ENCODE results near the gene SFRP5.

The SFRP5 gene

DNA sequence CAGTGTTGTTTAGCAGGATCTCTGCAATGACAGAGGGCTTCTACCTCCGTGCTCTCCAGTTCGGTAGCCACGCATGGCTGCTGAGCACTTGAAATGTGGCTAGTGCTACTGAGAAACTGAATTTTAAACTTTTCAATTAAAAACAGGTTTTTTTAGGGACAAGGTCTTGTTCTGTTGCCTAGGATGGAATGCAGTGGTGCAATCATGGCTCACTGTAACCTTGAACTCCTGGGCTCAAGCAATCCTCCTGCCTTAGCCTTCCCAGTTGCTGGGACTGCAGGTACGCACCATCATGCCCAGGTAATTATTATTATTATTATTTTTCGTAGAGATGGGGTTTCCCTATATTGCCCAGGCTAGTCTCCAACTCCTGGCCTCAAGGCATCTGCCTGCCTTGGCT, 13.4 kb upstream of the SFRP5 start:
- DNase-seq (ENCODE audit: low read depth): no peak

DNA sequence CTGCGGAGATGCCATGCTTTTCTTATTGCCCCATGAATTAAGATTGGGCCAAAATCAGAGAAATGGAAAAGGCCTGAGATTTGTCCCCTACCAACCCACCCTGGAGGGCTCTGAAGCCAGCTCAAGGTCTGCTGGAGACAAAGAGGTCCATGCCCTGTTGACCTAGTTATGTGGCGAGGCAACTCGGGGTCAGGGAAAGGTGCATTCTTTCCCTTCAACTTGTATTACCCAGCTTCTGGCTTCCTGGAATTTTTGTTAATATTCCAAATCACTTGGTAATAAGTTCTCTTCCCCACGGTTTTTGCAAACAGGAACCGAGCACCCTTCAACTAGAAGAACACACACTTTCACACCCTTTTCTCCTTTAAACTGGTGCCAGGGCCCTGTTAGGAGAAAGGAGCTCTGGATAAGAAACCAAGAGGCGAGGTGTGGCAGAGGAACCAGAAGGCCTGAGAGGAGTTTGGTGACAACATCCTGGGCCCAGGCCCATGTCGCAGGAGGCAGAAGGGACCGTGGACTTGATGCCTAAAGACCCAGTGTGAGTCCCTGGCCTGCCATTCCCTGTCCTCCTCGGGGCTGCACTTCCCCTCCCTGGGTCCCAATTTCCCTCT, 12.5 kb upstream of the SFRP5 start:
- no peak for DNase-seq (ENCODE audit: low read depth)

DNA sequence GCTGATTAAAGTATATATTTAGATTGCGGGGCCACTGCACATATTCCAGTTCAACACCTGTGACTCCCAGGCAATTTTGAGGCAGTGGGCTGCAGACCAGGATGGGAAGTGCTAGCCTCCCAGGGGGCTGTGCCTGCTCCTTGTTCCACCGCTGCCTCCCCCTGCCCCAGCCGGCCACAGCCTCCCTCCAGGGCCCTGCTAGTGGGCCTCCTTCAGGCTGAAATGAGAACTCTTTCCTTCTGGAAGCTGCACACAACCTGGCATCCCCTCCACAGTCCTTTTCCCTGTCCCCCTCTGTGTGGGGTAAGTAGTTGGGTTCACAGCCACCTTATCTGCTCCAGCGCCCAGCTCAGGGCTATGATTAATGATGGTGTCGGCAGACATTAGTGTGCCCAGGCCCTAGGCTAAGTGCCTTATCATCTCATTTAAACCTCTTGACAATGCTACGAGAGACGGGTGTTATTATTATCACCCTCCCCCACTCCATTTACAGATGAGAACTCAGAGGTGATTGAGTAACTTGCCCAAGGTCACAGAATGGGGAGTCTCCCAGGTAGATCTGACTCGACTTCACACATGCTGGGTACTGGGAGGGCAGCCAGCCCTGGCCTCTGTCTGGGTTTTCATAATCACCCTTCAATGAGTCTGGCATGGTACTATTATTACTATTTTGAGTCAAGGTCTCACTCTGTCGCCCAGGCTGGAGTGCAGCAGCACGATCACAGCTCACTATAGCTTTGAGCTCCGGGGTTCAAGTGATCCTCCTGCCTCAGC, 10.8 kb upstream of the SFRP5 start:
- no peak for DNase-seq (ENCODE audit: low read depth)

DNA sequence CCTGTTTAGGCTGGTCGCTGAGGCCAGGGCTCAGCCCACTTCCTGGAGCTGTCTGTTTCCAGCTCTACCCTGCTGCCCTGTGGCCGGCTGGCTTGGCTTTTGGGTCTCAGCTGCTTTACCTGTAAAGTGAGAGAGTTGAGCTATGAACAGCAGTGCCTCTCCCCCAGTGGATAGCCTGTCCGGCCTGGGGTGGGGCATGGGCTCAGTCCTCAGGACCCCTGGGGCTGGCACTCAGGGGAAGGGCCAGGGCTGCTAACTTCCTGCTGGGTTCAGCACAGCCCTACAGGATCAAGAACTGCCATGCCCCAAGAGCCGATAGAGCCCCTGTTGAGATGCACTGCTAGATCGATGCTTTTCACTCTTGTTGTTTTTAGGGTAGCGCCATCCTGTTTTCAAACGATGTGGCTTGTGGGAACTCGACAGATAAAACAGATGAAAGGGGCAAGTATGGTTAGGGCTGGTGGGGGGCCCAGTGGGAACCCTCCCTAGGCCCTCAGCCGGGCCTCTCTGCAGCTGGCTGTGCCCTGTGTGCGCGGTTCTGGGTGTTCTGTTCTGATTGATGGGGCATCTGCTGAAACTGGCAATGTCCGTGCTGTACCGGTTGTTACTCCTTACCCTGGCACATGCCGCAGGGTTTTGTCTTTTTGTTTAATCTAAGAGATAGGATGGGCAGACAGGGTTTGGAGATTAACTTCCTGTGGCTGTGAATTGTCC, 10.0 kb upstream of the SFRP5 start:
- DNase-seq (ENCODE audit: low read depth): no peak

DNA sequence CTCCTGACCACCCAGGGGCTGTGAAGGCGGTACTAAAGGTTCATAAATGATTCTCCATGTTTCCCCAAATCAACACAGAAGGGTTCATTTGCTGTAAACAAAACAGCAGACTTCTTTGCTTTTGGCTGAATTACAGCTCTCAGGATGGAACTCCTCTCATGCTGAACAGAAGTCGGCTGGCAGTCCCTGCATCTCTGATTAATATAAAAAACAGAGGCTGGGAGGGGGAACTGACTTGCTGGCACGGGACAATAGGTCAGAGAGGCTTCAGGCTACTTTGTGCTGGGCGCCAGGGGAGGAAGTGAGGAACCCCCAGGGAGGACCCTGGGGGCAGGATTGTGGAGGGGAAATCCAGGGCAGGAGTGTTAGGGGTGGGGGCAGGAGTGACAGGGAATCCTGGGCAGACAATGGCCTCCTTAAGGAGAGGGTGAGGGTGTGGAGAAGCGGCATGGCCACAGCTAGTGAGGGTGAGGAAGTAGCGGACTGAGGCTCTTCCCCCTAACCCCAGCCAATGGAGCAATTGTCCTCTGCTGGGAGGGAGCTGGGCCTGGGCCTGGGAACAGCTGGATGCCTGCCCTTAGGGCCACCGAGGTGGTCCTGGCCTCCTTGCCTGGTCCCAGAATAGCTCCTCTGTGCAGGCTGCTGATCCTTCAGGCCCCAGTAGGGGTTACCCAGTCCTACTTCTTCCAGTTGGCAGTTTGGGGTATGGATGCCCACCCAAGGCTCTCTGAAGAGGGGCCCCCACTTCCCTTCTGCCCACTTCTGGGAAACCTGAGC, 9.2 kb upstream of the SFRP5 start:
- DNase-seq (ENCODE audit: low read depth): no peak

DNA sequence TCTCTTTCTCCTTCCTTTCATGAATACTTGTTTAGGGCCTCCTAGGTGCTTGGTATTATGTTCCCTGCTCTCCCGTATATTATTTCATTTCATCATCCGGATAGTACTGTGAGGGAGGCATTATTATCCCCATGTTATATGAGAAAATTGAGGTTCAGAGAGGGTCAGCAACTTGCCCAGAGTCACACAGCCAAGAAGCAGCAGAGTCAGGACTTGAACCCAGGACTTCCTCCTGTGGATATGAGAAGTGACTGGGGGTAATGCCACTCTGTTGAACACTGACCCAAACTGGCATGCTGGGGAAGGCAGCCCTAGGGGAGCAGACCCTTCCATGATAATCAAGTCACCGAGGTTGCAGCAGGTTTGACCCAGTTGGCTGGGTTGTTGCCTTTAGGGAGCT, 8.2 kb upstream of the SFRP5 start:
- no peak for DNase-seq (ENCODE audit: low read depth)

DNA sequence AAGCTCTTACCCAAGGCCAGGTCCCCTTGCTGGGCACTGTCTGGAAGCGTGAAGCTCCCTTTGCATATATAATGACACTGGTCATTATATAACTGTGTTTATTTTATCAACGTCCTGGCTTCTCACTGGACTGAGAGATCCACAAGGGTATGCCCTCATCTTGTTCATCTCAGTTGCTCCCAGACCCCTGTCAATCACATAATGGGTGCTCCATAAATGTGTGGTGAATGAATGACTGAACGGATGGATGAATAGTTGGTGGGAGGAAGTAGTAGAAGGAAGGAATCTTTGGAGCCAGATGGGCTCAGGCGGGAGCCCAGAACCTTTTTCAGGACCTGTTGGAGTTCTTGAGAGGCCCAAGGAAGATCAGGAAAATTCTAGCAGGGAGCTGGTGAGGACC, 7.7 kb upstream of the SFRP5 start:
- no peak for DNase-seq (ENCODE audit: low read depth)

DNA sequence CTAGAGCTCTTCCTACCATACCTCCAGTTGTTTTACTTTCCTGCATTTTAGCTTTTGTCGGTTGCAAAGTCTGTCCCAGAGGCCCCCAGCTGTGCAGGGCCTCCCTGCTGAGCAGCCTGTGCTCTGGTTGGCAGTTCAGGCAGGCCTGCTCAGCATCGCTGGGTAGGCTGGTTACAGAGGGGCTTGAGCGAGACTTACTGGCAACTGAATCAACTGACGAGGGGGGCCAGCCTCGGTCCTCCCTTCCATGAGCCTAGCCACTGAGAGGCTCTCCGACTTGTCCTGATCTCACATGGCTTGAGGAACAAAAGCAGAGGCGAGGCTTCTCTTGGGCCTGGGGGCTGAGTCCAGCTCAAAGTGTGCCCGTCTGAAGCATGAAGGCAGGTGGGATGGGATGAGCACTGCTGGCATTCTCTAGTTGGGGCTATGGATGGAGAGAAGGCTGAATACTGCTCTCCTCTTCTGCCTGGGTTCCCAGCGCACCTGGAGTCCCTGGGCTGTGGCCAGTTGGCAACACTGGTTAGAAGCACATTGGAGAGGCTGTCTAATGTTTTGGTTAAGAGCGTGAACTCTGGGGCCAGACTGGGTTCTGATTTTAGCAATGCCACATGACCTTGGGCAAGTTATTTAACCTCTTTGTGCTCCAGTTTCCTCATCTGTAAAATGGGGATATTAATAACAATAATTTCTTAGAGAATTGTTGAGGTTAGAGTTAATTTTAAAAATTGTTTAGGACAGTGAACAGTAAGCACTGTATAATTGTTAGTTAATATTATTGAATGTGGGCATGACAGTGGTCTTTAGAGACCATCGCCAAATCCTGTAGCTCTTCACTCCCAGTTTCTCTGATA, 6.9 kb upstream of the SFRP5 start:
- no peak for DNase-seq (ENCODE audit: low read depth)

DNA sequence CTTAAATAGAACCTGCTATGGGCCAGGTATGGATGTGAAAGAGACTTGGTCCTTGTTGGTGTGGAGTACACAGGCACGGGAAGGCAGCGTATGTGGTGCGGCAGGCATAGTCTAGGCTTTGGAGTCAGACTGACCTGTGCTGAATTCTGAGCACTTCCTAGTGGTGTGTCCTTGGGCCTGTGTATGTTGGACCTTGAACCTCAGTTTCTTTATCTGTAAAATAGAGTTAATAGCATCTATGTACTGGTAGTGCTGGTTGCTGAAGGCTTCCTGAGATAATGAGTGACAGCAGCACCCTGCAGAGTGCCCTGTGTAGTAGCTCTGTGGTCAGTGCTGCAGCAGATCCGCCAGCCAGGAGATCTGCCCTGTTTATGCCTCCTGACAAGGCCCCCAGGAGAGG, 5.3 kb upstream of the SFRP5 start:
- no peak for DNase-seq (ENCODE audit: low read depth)

DNA sequence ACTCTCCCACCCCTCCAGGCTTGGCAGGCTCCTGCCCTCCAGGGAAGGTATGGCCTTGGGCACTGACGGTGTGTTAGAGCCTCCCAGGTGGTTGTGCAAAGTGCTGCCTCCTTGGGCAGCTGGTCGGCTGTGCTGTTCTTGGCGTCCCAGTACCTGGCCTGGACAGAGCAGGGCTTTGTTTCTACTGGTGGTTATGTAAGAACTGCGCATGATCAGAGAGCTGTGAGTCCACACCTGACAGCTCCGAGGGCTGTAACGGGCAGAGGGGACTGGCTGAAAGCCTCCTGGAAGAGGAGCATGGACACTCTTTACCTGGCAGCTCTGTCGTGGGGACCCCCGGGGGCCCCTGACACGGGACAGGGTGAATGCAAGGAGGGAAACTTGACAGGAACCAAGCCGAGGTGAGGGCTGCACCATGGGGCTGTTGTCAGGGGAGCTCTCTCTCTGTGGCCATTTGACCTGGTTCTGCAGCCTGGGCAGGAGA, 3.1 kb upstream of the SFRP5 start:
- DNase-seq (ENCODE audit: low read depth): no peak

DNA sequence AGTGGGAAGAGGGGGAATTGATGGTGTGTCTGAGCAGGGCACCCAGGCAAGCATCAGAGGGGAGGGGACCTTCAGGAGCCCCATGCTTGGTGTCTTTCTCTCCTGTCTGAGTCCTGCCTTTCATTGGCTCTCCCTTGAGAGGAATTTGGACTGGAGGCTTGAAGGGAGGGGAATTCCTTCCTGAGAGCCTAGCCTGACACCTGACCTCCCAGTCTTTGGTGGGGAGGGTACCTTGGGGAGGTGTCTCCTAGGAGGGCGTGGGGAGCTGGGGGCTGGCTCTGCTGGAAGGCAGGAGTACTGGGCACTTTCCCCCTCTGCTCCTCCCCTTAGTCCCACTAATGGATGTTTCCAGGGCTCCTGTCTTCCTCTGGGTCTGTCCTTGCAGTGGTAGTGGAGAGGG, 1.3 kb upstream of the SFRP5 start:
- no peak for DNase-seq (ENCODE audit: low read depth)

DNA sequence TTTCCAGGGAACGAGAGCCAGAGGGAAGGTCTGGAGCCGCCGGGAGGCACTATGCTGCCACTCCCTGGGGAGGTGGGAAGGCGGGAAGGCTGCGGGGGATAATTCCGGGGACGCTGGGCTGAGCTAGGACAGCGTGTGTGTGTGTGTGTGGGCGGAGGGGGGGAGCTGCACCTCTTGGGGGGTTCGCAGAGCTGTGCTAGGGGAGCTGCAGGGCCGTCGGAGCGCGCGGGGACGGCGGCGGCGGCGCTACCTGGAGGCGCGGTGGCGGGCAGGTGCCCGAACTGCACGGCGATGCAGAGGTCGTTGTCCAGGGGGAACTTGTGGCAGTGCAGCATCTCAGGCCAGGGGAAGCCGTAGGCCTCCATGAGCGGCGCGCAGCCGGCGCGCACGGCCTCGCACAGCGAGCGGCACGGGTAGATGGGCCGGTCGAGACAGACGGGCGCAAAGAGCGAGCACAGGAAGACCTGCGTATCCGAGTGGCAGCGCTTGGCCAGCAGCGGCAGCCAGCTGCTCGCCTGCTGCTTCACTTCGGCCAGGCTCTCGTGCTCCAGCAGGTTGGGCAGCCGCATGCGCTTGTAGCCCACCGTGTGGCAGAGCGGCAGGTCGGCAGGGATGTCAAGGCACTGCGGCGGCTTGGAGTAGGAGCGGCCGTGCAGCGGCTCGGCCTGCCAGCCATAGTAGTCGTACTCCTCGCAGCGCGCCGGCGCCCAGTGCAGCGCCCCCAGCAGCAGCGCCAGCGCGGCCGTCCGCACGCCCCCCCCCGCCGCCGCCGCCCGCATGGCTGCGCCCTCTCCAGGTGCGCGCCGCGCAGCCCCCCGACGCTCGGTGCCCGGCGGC, 526 bp downstream of the SFRP5 start:
- no peak for DNase-seq (ENCODE audit: low read depth)

DNA sequence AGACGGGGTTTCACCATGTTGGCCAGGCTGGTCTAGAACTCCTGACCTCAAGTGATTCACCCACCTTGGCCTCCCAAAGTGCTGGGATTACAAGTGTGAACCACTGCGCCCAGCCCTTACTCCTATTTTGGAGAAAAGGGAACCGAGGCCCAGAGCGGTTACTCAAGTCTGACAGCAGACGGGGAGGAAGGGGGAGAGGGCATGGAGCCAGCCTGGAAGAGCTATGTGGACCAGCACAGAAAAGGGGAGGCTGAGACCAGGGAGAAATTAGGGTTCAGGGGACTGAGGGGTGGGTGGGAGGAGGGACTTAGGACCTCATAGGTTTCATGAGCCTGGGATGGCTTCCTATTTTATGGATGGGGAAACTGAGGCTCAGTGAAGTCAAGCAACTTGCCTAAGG, 1.5 kb downstream of the SFRP5 start:
- no peak for DNase-seq (ENCODE audit: low read depth)

DNA sequence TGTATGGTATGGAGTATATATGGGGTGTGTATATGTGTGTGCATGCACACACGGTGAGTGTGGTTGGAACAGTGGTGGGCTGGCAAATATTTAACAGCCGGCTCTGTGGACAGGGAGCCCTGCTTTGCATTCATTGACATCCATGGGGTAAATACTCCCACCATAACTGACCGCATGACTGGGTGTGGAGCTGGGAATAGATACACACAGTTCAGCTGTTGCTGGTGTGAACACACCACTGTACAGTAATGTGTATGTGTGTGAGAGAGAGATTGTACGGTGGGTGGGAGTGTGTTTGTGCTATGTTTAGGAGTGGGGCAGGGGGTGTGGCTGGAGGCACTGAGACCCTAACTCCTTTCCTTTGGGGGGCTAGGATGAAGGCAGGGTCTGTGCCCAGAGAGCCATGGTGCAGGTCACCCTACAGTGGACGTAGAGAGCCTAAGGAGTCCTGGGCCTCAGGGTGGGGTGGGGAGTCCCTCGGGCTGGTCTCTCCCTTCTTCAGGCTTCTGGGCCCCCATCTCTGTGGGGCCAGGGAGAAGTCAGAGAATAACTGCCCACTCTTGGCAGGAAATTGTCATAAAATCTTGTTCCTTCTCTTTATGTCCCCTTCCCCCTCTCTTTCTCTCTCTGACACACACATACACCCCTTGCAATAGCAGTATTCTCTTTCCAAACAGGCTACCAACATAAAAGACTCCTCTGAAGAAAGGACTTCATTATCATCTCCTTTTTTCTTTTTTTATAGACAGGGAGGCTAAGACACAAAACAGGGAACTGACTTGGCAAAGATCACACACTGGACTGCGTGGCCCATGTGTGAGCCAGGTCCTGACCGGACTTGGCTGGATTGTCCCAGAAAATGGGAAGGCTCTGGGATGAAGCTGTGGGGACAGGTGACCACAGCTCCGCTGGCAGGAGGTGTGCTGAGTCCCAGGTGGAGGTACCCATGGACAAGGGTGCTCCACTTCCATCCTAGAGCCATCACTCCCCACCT, 3.2 kb downstream of the SFRP5 start:
- no peak for DNase-seq (ENCODE audit: low read depth)

DNA sequence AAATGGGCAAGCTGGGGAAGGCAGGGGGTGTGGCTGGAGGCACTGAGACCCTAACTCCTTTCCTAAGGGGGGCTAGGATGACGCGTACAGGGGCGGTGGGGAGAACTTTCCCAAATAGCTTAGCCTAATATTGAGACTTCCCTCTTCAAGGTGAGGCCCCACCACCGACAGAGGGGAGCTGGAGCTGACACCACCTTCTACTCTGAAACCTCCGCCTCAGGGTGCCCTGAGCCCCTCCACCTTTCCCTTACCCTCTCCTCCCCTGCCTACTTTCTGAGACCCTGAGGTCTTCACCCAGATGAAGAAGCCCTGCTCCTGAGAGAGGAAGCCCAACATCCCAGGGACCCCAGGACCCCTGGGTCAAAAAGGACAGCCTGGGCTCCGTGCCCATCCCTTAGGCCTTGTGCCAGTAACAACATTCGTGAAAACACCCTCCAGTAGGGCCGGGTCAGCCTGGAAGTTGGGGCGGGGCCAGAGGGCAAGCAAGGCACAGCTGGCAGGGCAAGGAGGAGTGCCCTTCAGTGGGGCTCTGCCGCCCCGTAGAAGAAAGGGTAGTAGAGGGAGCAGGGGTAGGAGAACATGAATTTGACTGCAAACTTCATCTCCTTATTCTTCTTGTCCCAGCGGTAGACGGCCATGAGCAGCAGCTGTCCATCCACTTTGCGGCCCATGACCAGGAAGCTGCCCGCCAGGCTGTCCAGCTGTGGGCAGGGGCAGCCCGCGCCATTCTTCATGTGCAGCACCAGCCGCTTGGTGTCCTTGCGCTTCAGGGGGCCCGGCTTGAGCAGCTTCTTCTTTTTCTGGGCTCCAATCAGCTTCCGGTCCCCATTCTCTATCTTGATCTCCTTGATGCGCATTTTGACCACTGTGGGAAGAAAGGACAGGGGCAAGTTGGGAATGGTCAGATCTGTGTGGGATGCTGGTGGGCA, 4.5 kb downstream of the SFRP5 start:
- no peak for DNase-seq (ENCODE audit: low read depth)

DNA sequence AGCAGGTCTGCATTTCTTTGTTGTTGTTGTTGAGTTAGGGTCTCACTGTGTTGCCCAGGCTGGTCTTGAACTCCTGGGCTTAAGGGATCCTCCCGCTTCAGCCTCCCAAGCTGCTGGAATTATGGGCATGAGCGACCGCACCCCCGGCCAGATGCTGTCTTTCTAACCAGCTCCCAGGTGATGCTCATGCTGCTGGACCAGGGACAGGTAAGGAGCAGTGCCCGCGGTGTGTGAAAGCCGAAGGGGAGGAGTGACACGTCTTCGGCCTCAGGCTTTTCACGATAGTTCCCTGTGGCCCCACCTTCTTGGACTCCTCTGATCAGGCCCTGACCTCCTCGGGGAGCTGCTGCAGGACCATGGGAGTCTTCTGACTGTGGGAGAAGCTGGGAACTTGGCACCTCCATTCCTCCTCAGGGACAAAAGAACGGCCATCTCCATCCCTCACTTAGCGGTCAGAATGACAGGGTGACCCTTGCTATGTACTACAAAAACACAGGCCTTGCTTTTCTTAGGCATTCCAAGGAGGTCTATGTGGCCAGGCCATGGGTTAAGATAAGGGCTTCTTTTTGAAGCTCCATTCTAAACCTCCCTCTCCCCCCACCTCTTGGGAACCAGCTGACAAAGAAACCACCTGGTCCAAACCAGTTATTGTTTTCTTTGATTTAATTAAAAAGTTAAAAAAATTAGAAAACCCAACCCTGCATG, 5.5 kb downstream of the SFRP5 start:
- no peak for DNase-seq (ENCODE audit: low read depth)

DNA sequence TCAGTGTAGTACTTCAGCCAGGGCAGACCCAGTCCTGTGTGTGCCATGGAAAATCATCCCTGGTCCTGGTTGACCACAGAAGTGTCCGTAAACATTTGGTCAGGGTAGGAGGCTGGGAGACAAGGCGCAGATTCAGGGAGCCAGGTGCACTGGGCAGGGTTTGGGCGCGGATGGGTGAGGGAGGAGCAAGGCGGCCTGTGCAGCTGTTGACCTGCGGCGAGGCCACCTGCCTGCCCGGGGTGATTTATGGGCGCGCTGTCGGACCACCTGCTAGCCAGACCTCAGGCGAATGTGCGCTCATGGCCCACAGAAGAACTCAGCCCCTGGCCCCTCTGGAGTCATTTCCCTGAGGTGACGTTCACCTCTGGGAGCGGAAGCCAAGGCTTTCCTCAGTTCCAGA, 6.6 kb downstream of the SFRP5 start:
- DNase-seq (ENCODE audit: low read depth): no peak

DNA sequence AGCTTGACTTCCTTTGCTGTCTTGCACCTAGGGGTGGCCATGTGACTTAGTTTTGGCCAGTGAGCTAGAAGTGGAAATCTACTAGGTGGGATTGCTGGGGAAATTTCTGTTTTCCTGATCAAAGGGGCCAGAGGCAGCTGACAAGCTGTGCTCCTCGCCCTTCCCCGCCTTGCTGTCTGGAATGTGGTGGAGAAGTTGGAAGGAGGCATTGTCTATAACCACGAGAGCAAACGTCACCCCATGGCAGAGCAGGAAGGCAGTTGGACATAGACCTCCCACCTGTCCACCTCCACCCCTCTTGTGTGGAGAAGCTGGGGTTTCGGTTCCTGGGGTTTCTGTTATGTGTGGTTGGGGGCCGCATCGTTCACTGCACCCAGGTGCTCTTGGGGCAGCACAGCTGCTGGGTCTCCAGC, 7.3 kb downstream of the SFRP5 start:
- DNase-seq (ENCODE audit: low read depth): no peak
